ENCODE measurements around the gene NME7. TPM values are rescaled to one million over a fixed set of nuclear protein-coding genes. Genes with fewer than 3 reads are reported as not detected.
"Not testable (repeated sequence)": the region's sequence is repeated elsewhere in the genome, so short reads cannot be mapped to it uniquely, and the experiment has no call there.

NME7 gene
- polyA plus RNA-seq, 1 experiment, result 7.5 TPM

DNA sequence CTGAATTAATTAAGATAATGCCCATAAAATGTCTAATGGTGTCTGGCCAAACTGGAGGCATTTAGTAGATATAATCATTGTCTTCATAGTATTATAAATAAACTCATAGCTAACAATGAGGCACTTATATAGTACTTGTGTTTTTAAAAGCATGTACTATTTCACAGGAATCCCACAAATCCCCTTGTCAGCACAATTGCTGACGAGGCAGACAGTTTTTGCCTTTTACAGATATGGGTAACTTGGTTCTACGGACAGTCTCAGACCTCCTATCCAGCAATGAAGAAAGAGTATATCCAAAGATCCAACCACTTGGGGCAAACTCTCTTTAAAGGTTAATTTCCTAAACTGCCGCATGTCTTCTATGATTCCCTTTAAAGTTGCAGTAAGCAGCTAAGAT lies 187.4 kb downstream of the NME7 start:
- POLR2A ChIA-PET, result no interaction called here
- DNase-seq (ENCODE audit: low read depth), result no peak
- Histone ChIP-seq H3K36me3 (ENCODE audit: control insufficient read depth, insufficient read depth, low read length) (no peaks in the 10 kb centered on the region), H3K27me3 (ENCODE audit: control insufficient read depth, insufficient read depth, low read length) (no peaks in the 10 kb centered on the region), H3K4me3 (ENCODE audit: low read depth, low read length) (no peak overlapping the region)
- TF ChIP-seq, protein P1, sequence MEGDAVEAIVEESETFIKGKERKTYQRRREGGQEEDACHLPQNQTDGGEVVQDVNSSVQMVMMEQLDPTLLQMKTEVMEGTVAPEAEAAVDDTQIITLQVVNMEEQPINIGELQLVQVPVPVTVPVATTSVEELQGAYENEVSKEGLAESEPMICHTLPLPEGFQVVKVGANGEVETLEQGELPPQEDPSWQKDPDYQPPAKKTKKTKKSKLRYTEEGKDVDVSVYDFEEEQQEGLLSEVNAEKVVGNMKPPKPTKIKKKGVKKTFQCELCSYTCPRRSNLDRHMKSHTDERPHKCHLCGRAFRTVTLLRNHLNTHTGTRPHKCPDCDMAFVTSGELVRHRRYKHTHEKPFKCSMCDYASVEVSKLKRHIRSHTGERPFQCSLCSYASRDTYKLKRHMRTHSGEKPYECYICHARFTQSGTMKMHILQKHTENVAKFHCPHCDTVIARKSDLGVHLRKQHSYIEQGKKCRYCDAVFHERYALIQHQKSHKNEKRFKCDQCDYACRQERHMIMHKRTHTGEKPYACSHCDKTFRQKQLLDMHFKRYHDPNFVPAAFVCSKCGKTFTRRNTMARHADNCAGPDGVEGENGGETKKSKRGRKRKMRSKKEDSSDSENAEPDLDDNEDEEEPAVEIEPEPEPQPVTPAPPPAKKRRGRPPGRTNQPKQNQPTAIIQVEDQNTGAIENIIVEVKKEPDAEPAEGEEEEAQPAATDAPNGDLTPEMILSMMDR (IDR thresholded peaks at IDR 0.05; ENCODE audit: insufficient read depth, low read depth, low read length), result no peak
- CTCF ChIA-PET, result no interaction called here

DNA sequence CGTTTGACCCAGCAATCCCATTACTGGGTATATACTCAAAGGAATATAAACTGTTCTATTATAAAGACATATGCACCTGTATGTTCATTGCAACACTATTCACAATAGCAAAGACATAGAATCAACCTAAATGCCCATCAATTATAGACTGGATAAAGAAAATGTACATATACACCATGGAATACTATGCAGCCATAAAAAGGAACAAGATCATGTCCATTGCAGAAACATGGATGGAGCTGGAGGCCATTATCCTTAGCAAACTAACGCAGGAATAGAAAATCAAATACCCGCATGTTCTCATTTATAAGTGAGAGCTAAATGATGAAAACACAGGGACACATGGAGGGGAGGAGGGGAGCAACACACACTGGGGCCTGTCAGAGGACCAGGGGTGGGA lies 188.2 kb downstream of the NME7 start:
- H3K36me3 ChIP-seq (ENCODE audit: control insufficient read depth, insufficient read depth, low read length); DNase-seq (ENCODE audit: low read depth); H3K4me3 ChIP-seq (ENCODE audit: low read depth, low read length); POLR2A ChIA-PET; H3K27me3 ChIP-seq (ENCODE audit: control insufficient read depth, insufficient read depth, low read length): not testable (repeated sequence)
- CTCF ChIA-PET, result interaction anchor here (1.3 kb wide), 1 partner anchor 750 kb away, joined by 3 read pairs; no protein-coding TSS in a partner anchor

DNA sequence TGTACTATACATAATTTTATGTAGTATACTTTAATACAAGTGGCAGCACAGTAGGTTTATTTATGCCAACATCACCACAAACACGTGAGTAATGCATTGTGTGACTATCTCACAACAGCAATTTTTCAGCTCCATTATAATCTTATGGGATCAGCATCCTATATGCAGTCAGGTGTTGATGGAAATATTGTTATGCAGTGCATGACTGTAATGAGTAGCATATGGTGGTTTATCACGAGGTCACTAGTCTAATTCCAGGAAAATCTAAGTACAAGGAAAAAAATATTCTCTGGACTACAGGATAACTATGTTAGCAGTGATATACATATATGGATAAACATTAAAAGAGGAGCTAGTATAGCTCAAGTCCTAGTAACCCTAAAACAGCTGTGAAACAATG lies 192.1 kb downstream of the NME7 start:
- no peaks in the 10 kb centered on the region for H3K27me3 ChIP-seq (ENCODE audit: control insufficient read depth, insufficient read depth, low read length)
- no peaks in the 10 kb centered on the region for H3K36me3 ChIP-seq (ENCODE audit: control insufficient read depth, insufficient read depth, low read length)
- ChIA-PET POLR2A (no interaction called here), CTCF (interaction anchor here (0.8 kb wide), 1 partner anchor 10 kb away, joined by 3 read pairs; no protein-coding TSS in a partner anchor)
- no peak overlapping the region for H3K4me3 ChIP-seq (ENCODE audit: low read depth, low read length)
- TF ChIP-seq, protein P1 (IDR thresholded peaks at IDR 0.05; ENCODE audit: insufficient read depth, low read depth, low read length), result no peak
- no peak for DNase-seq (ENCODE audit: low read depth)

DNA sequence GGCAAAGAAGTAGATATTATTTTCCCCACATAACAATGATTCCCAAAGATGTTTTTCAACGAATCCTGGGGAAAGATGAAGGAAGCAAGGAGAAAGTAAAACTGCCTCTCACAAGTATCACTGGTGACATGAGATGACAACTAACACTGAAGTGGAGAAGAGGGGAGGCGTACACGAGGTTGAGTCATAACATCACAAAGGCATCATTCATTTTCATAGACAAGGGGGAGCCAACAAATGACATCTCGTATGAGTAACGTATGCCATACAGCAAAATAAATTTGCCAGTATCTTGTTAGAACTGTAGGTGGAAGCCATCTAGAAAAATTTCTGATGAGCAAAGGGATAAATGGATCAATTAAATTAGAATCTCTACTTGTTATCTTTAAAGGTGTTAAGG lies 204.5 kb downstream of the NME7 start:
- ChIA-PET CTCF (no interaction called here), POLR2A (no interaction called here)
- no peak overlapping the region for H3K4me3 ChIP-seq (ENCODE audit: low read depth, low read length)
- no peaks in the 10 kb centered on the region for H3K36me3 ChIP-seq (ENCODE audit: control insufficient read depth, insufficient read depth, low read length)
- H3K27me3 ChIP-seq (ENCODE audit: control insufficient read depth, insufficient read depth, low read length), result no peaks in the 10 kb centered on the region
- DNase-seq (ENCODE audit: low read depth), result no peak
- TF ChIP-seq, protein P1 (IDR thresholded peaks at IDR 0.05; ENCODE audit: insufficient read depth, low read depth, low read length), result no peak

DNA sequence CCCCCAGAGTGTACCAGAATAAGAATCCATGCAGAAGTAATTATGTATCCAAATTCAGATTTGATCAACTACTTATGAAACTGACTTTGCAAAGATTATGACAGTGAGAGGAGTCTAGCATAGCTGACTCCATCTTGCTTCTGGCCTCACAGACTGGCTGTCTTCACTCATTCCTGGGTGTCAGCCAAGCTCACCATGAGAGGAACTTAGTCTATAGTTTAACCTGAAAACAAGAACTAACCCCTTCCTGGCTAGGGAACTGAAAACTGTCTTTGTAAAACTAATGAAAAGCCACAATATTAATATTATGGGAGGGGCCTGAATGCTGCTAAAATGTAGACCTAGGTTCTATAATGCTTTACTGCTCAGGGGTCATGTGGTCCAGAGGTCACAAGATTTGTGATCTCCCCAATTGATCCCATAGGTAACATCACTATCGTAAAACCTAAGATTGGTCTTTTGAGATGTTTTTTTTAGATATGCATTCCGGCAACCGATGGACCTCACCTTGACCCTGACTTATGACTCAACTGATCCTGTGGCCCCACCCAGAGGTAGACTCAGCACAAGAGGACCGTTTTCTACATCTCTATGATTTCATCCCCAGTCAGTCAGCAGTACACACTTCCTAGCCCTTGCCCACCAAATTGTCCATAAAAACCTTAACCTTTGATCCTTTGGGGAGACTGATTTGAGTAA lies 206.0 kb downstream of the NME7 start:
- ChIA-PET CTCF (no interaction called here), POLR2A (no interaction called here)
- no peaks in the 10 kb centered on the region for H3K36me3 ChIP-seq (ENCODE audit: control insufficient read depth, insufficient read depth, low read length)
- no peak for DNase-seq (ENCODE audit: low read depth)
- TF ChIP-seq, protein P1 (IDR thresholded peaks at IDR 0.05; ENCODE audit: insufficient read depth, low read depth, low read length), result no peak
- H3K27me3 ChIP-seq (ENCODE audit: control insufficient read depth, insufficient read depth, low read length), result no peaks in the 10 kb centered on the region
- no peak overlapping the region for H3K4me3 ChIP-seq (ENCODE audit: low read depth, low read length)
